GM23248 (cell line): ENCODE data around the gene MOV10L1.

Source experiments
- EZH2 ChIP-seq: fragments of 200-600 bp; sonication (generic); IDR thresholded peaks from 2 replicates; pipeline ENCODE4 v1.6.1; 2018; ENCODE audit warnings: antibody characterized with exemption, mild to moderate bottlenecking; ENCODE audit not compliant: insufficient read depth, poor library complexity, severe bottlenecking
- EZH2phosphoT487 ChIP-seq: fragments of 200-600 bp; sonication (generic); IDR thresholded peaks from 2 replicates; pipeline ENCODE4 v1.6.1; 2018; ENCODE audit warnings: antibody characterized with exemption, moderate library complexity, mild to moderate bottlenecking, low read depth; ENCODE audit not compliant: insufficient read depth

DNA sequence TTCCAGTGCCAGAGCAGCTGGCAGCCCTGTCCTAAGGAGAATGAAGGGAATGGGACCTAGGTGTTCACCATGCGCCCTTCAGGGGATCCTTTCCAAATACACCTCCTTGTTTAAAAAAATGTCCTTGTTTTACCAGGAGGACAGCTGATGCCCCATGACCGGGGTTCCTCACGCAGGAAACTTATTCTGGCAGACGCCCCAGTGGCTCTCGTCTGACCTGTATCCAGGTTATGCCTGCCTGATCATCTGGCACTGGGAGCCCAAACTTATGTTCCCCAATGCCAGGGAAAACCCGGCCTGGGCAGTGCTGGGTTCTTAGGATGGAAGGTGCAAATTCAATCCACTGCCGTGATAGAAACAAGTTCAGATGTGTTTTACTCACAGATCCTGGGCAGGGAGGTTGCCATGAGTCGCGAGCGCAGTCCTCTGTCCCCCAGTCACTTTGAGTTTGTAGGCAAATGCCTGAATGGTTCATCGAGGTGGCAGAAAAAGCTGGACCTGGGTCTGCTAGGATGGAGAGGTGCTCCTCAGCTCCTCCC lies 31.5 kb downstream of the MOV10L1 start:
- TF ChIP-seq EZH2 = no peak
- no peak for TF ChIP-seq EZH2phosphoT487
